ENCODE results near the gene CCDC88B.
"Not testable (repeated sequence)": the region's sequence is repeated elsewhere in the genome, so short reads cannot be mapped to it uniquely, and the experiment has no call there.

Gene CCDC88B

GRCh38 chr11:64304316-64305072 lies 35.5 kb upstream of the CCDC88B start:
- peak; percentile 85 for DNase-seq

DNA sequence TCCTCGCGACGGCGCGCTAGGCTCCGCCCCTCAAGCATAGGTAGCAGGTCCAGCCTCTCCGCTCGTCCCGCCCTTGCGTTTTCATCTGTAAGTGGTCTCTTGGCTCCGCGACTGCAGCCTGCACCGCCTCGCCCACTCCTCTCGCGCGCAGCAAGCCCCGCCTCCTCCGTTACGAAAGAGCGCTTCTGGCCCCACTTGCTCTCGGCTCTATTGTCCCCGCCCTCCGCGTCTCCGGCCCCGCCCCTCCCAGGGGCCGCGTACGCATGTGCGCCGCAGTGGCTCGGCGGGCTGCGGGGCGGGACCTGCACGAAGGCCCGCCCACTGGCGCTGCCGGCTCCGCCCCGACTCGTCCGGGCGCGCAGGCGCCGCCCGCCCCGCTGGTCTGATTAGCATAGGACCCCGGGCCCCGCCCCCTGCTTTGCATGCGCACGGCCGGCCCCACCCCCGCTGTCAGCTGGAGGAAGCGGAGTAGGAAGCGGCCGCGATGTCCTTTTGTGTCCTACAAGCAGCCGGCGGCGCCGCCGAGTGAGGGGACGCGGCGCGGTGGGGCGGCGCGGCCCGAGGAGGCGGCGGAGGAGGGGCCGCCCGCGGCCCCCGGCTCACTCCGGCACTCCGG lies 34.8 kb upstream of the CCDC88B start, which contains the start of gene ESRRA:
ESRRA (plus strand) TSS at position 450 of the 616 bp plus-strand sequence. CDS start 1,656 bp downstream, outside the sequence.
- peak; percentile 99 for DNase-seq

GRCh38 chr11:64305691-64306562 lies 34.1 kb upstream of the CCDC88B start:
- peak; percentile 59 for DNase-seq

- no peak for DNase-seq
Observed at GRCh38 chr11:64306563-64306875, 33.5 kb upstream of the CCDC88B start.

- no peak for DNase-seq
Observed at GRCh38 chr11:64306876-64307622, 33.0 kb upstream of the CCDC88B start.

- DNase-seq: not testable (repeated sequence)
Observed at GRCh38 chr11:64307795-64308194, 32.2 kb upstream of the CCDC88B start.

DNA sequence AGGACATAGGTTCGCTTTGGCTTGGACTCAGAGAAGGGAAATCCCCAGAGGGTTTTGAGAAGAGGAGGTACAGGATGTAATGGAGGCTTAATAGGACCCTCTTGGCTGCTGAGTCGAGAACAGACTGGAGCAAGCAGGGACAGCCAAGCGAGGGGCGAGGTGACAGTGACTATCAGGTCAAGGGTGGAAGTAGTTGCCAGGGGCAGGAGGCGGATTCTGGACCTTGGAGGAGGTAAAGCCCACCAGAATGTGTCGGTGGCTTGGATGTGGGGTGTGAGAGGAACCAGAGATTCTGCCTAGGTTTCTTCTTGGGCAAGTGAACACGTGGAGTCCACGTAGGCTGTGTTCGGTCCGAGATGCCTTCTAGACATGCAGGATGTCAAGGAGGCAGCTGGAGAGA lies 27.1 kb upstream of the CCDC88B start:
- DNase-seq: no peak

DNA sequence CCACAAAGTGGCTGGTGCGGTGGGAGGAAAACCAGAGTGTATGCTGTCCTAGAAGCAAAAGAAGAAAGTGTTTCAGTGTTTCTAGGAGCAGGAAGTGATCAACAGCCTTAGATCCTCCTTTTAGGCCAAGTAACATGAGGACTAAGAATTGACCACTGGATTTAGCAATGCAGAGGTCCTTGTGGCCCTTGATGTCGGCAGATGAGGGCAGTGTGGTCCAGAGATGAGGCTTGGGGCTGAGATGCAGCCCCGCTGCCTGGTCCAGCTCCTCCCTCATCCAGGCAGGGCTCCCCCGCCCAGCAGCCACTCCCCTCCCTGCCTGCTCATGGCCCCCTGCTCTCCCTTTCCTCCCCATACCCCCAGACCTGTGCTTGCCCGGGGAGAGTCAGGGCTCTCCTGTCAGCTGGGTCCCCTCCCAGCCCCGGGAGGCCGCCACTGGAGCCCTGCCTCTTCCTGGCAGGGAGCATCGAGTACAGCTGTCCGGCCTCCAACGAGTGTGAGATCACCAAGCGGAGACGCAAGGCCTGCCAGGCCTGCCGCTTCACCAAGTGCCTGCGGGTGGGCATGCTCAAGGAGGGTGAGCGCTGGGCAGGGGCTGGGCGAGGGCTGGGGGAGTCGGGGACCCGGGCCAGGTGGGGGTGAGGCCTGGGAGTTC lies 26.4 kb upstream of the CCDC88B start:
- DNase-seq: no peak

DNA sequence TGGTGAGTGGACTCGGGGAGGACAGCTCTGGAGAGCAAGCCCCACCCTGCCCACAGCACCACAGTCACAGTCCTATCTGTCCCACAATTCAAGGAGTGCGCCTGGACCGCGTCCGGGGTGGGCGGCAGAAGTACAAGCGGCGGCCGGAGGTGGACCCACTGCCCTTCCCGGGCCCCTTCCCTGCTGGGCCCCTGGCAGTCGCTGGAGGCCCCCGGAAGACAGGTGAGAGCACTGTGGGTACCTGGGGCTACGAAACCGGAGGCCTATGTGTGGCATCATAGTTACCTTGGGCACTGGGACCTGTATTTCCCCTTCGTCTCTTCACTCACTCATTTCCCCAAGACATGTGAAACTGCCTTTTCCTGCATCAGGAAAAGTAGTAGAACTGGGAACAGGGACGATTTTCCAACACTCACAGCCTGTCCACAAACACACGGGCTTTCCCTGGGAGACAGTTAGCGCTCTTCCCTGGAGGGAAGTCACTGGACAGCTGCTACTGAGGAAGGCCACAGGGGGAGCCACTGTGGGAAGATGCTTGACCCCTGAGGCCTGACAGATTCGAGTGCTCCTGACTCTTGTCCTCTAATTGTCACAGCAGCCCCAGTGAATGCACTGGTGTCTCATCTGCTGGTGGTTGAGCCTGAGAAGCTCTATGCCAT lies 25.7 kb upstream of the CCDC88B start:
- DNase-seq: no peak

- DNase-seq: no peak
Observed at GRCh38 chr11:64314805-64315561, 25.0 kb upstream of the CCDC88B start.

DNA sequence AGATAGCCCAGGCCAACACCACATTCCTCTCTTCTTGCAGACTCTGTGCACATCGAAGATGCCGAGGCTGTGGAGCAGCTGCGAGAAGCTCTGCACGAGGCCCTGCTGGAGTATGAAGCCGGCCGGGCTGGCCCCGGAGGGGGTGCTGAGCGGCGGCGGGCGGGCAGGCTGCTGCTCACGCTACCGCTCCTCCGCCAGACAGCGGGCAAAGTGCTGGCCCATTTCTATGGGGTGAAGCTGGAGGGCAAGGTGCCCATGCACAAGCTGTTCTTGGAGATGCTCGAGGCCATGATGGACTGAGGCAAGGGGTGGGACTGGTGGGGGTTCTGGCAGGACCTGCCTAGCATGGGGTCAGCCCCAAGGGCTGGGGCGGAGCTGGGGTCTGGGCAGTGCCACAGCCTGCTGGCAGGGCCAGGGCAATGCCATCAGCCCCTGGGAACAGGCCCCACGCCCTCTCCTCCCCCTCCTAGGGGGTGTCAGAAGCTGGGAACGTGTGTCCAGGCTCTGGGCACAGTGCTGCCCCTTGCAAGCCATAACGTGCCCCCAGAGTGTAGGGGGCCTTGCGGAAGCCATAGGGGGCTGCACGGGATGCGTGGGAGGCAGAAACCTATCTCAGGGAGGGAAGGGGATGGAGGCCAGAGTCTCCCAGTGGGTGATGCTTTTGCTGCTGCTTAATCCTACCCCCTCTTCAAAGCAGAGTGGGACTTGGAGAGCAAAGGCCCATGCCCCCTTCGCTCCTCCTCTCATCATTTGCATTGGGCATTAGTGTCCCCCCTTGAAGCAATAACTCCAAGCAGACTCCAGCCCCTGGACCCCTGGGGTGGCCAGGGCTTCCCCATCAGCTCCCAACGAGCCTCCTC lies 24.1 kb upstream of the CCDC88B start:
- DNase-seq: not testable (repeated sequence)

GRCh38 chr11:64316672-64317324 lies 23.2 kb upstream of the CCDC88B start:
- DNase-seq: peak; percentile 54

DNA sequence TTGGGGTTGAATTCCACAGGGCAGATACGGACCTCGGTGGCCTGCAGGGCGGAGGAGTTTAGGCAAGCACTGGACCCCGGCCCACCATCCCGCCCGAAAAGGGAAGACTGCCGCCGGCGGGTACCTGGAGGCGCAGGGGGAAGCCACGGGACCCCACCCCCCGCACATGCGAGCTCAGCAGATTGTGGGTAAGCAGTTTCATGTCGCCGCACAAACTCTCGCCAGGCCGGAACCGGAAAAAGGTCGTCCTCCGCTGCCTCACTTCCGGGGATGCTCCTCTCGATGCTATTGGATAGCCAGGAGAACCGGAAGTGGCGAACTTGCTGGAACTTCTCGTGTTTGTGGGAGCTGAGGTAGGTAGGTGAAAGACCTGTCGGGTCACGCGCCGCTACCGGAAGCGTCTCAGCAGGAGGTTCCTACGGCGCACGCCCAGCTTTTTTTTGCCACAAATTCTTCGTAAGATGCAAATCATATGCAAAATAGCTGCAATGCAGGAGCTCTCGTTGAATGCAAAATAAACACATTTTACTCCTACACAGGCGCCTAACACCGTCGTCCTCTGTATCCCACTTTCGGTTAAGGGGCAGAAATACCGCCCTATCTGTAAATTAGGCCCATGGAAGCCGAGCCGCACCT lies 22.6 kb upstream of the CCDC88B start, which contains the start of gene TRMT112:
TRMT112 (minus strand) TSS at position 235 of the 636 bp plus-strand sequence; CDS start at position 202, 33 bp downstream.
- peak; percentile 99 for DNase-seq

DNA sequence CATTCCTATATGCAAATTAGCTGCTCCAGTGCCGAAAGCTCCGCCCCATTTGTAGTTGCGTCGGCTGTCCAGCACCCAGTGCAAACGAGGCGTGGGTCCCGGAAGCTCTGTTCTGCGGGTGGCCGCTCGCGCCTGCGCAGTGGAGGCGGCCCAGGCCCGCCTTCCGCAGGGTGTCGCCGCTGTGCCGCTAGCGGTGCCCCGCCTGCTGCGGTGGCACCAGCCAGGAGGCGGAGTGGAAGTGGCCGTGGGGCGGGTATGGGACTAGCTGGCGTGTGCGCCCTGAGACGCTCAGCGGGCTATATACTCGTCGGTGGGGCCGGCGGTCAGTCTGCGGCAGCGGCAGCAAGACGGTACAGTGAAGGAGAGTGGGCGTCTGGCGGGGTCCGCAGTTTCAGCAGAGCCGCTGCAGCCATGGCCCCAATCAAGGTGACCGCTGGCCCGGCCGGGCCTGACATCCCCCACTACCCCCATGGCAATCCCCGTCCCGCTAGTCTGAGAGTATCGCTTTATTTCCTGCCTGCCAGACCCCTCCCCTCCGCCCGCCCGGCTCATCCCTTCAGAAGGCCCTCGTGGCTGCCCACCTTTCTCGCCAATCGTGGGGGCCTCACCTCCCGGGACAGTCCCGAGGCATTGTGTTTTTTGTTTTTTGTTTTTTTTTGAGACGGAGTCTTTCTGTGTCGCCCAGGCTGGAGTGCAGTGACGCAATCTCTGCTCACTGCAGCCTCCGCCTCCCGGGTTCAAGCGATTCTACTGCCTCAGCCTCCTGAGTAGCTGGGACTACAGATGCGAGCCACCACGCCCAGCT lies 21.8 kb upstream of the CCDC88B start, which contains the start of gene PRDX5:
PRDX5 (plus strand) TSS at position 161 of the 805 bp plus-strand sequence; CDS start at position 256, 95 bp downstream.
- DNase-seq: peak; percentile 97

GRCh38 chr11:64318766-64319761 lies 20.9 kb upstream of the CCDC88B start:
- DNase-seq: no peak

DNA sequence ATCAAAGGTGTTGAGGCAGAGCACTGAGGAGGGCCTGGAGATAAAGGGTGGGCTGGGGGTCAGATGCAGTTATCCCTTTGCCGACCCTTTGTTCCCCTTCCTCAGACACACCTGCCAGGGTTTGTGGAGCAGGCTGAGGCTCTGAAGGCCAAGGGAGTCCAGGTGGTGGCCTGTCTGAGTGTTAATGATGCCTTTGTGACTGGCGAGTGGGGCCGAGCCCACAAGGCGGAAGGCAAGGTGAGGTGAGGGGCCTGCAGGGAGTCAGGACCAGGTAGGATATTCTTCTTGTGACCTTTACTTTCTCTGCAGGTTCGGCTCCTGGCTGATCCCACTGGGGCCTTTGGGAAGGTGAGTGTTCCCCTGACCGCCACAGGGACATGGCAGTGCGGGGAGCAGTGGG lies 19.4 kb upstream of the CCDC88B start:
- no peak for DNase-seq
